ENCODE results near the gene UPK3A.
A peak's percentile ranks its signal among the peaks of the same experiment; 100 is the strongest.
"Not testable (repeated sequence)": the region's sequence is repeated elsewhere in the genome, so short reads cannot be mapped to it uniquely, and the experiment has no call there.

UPK3A gene

DNA sequence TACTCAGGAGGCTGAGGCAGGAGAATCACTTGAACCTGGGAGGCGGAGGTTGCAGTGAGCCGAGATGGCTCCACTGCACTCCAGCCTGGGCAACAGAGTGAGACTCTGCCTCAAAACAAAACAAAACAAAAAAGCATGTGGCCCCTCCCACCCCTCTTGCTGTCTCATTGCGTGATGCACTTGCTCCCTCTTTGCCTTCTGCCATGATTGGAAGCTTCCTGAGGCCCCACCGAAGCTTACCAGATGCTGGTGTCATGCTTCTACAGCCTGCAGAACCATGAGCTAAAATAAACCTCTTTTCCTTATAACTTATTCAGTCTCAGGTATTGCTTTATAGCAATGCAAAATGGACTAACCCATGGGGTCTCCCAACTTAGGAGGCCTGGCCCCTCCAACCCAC is 26.8 kb upstream of the UPK3A start:
- DNase-seq (ENCODE audit: low read depth, low spot score): not testable (repeated sequence)

DNA sequence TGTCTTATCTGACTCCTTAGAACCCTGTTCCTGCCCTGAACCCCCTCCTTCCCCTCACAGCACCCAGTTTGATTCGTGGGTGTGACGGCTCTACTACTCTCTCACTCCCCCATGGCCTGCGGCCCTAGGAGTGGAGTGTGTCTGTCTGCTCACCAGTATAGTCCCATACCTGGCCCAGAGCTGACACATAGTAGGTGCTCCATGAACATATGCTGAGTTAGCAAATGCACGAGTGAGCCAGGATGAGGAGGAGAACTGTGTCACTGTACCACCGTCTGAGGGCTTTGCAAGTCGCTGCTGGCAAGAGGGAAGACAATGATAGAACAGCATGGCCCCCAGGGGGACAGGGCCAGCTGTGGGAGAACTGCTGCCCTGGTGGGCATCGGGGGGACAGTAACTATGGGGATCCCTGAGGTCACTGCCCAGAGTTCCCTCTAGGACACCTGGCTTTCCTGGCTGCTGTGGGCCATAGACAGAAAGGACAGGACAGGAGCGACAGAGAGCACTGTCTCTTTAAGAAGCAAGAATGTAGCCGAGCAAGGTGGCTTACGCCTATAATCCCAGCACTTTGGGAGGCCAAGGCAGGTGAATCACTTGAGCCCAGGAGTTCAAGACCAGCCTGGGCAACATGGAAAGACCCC is 24.9 kb upstream of the UPK3A start:
- no peak for DNase-seq (ENCODE audit: low read depth, low spot score)

DNA sequence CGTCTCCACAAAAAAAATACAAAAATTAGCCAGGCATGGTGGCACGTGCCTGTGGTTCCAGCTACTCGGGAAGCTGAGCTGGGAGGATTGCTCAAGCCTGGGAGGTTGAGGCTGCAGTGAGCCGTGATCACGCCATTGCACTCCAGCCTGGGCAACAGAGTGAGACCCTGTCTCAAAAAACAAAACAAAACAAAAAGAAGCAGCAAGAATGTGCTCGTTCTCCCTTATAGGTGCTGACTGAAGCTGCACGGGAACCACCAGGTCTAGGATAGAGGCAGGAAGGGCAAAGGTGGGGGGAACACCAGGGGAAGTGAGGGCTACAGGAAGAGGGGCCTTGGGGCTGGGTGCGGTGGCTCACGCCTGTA is 24.4 kb upstream of the UPK3A start:
- DNase-seq (ENCODE audit: low read depth, low spot score): not testable (repeated sequence)

DNA sequence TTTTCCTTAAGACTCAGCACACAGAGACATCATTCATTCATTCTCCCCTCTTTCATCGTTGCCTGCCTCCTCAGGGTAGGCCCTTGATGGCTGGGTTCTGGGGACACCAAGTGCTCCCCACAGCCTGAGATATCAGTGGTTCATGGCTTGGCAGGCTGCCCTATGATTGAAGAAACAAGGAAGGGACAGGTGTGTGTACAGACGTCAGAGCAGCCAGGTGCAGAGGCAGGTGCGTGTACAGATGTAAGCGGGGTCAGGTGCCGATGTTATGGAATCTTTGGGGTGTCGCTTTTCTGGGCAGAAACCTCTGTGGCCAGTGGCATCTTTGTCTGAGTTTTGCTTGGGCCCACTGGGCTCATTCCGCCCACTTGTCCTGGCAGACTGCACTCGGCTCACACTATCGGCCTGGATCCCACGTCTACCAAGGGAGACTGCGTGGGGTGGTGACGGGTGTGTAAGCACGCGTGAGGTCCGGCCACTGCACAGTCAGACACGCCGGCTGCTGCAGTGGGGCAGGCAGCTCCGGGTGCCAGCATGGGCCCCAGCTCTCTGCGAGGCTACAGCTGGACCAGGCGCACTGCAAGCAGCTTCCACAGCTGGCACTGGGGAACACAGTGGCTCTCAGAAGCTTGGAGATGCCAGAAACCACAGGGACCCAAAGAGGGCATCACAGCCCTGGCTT is 23.2 kb upstream of the UPK3A start:
- no peak for DNase-seq (ENCODE audit: low read depth, low spot score)

DNA sequence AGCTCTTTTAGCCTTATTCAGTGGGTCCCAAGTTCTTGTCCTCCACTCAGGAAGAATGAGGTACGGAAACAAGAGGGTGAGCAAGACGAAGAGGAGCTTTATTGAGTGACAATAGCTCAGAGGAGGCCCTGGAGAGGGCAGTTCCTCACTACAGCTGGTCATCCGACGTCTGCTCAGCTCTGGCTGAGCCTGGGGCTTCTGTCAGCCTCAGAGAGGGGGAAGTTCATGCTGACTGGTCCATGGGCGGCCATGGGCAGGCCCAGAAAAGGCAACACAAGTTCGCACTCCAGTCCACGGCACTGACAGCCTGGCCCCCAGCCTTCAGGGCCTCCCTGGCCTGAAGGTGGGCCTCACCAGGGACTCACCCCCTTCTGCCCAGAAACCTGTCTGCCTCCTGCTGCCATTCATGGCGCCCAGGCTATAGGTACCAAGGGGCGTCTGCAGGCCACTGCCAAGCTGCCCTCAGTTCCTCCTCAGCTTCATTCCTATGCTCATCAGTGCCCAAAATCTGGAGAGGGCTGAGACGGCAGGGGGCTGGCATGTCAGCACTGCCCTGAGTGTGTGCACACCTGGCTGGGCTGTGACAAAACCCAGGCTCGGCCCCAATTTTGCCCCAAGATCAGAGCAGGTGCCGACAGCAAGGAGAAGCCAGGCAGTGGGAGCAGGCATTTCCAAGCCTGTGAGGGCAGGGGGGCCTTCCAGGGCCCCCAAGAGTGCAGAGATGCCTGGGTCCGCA is 22.4 kb upstream of the UPK3A start:
- no peak for DNase-seq (ENCODE audit: low read depth, low spot score)

DNA sequence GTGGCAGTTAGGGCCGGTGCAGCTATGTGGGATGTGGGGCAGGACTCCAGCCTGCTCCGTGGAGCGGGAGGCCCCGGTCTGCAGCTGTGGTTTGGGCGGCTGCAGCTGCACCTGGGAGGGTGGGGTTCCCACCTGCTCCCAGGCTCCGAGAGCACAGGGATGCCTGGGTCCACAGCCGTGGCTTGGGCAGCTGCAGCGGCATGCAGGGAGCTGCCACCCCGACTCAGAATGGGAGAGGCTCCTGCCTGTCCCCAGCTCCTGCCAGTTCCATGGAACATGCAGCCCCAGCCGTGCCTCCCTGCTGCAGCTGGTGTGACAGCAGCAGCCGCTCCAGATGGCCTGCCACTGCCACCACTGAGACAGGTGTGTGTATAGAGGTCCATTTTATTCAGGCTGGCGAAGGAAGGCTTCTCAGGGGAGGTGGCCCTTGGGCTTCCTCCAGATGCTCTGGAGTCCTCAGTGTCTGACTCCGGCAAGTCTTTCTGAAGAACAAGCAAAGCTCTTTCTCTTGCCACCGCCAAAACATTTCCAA is 21.8 kb upstream of the UPK3A start:
- DNase-seq (ENCODE audit: low read depth, low spot score): no peak

DNA sequence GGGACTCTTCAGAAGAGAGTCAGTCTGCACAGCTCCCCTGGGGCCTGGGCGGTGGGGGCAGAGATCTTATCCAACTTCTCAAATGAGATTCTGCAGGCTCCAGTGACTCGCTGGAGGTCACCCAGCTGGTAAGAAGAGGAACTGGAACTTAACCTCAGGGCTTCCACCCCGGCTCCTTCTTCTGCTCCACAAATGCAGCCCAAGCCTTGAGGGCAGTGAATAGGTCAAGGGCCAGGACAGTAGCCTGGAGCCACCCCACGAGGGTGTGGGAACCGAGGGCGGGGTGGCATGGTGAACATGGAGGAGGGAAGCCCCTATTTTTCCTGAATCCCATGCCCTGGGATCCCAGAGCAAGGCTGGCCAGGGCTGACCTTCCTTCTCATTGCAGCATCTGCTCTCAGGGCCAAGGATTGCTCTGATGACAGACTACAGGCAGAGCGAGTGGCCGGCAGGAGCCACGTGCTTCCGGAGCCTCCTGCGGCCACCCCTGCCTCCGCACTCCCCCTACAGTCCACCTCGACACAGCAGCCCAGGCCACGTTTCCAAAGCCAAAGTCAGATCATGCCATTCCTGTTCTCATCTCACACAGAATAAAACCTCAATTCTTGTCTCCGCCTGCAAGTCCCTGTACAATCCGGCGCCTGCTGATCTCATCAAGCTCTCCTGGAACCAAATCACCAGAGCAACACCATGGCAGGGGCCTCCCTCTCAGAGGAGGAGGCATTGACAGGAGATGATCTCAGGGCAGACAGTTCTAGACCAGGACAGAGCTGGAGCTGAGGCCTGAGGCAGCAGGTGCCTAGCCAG is 21.1 kb upstream of the UPK3A start:
- DNase-seq (ENCODE audit: low read depth, low spot score): no peak

DNA sequence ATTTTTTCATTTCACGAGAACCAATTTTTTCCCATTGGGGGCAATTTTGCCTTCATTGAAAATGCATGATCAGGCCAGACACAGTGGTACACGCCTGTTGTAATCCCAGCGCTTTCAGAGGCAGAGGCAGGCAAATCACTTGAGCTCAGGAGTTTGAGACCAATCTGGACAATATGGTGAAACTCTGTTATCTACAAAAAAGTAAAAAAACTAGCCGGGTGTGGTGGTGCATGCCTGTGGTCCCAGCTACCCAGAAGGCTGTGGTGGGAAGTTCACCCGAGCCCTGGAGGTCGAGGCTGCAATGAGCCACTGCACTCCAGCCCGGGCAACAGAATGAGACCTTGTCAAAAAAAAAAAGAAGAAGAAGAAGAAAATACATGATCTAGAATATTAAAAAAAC is 19.2 kb upstream of the UPK3A start:
- no peak for DNase-seq (ENCODE audit: low read depth, low spot score)

DNA sequence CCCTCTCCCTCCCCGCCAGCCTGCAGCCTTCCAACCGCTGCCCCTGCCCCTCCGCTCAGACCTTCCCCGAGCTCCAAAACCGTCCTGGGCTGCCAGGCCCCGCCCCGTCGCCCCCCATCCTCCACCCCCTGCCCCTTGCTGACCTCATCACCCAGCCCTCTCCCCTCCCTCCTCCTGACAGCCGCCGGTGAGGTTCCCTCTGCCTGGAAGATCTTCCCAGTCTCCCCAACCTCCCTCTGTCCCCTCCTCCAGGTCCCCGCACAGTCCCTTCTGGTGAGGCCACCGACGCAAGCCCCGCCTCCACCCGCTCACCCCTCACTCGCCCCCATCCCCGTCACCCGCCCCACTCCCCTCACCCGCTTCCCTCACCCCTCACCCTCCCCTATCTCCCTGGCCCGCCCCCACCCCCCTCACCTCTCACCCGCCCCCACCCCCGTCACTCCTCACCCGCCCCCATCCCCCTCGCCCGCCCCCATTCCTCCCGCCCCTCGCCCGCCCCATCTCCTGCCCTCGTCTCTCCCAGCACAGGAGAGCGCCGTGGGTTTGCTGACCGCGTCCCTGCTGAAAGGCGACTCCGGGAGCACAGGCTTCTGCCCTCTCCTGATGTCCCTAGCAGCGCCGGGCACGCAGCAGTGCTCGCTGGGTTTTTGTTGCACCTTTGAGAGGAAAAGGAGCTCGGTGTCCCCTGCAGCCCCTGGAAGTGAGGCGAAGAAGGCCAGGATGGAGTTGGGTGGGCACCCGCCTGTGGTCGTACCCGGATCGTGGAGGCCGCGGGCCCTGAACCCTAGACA is 16.4 kb upstream of the UPK3A start:
- DNase-seq (ENCODE audit: low read depth, low spot score): no peak

DNA sequence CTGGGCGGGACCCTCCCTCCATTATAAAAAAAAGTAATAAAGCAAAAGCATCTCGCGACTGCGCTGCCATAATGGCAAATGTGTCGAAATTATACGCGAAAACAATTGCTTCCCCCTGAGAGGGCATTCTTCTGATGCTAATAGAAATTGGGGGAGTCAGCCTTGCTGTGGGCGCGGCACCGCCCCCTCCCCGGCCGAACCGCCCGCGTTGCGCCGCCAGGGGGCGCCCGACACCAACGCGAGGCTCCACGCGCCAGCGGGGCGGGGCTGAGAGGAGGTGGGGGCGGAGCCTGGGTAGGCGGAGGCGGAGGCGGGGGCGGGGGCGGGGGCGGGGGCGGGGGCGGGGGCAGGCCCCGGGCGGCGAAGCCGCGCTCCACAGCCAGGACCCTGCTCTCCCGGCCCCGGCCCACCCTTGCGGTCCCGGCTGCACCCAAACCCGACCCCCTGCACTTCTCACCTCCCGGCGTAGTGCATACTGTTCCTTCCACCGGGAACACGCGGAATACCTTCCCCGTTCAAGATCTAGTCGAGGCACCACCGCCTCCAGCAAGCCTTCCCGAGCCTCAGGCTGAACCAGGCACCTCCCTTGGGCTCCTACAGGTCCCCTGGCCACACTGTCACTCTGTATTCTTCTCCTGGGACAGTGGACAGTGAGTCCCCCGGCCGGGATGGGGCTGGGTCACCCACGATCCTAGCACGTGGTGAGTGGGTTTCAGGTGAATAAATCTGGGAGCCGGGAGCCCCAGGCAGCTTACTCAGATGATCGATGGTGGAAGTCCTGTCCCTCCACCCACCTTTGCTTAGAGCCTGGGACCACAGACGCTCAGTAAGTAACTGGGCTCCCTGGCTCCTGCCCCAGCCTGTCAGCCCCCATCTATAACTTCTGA is 15.5 kb upstream of the UPK3A start:
- peak; percentile 84 for DNase-seq (ENCODE audit: low read depth, low spot score)

DNA sequence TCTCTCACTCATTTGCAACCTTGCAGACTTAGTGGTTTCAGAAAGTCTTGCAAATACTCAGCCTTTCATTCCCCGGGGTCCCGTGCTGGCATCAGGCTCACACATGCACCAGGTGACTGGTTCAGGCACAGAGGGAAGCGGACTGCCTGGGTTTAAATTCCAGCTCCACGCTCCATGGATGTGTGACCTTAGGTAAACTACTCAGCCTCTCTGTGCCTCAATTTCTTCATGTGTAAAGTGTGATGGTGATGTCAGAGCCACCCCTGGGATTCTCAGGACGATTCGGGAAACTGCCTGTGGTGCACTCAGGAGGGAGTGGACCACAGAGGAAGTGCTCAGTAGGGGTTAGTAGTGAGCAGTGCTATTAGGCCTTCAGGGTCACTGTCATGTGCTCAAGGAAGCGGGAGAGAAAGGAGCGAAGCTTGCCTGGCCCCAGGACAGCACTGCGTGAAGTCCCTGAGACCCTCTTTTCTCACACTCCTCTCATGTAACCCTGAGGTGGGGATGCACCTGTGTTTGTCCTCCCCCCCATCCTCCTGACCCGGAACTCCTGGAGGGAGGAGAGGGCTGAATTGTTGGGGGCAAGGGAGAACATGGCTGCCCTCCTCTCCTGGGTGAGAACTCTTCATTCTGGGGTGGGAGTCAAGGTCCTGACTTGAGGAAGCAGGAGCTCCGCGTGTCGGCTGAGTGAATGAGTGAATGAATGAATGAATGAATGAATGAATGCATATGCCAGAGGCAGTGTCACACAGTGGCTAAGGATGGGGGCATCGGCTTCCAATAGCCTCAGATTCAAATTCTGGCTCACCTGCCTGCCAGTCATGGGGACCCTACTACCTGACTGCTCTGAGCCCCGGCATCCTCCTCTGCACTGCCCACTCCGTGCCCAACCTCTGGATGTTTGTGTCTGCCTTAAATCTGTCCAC is 14.4 kb upstream of the UPK3A start:
- DNase-seq (ENCODE audit: low read depth, low spot score): no peak

DNA sequence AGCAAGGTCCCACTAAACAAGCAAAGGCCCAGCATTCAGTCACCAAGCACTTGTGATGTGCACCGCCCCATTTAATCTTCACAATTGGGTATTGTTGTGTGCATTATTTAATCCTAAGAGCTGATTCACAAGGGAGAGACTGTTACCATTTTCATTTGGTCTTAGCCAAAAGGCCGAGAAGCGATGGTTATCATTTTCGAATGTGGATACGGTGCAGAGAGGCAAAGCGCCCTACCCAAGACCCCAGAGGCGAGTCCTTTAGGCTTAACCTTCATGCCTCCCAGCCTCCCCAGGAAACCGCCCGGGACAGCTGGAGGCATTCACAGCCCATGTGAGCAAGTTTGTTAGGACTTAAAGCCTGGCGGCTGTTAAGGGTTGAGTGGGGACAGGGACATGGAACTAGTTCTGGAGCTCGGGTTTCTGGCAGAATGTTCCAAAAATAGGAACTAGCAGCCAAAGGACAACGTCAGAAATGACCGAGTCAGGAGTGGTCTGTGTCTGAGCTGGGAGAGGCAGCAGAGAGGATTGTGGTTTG is 13.0 kb upstream of the UPK3A start:
- no peak for DNase-seq (ENCODE audit: low read depth, low spot score)

DNA sequence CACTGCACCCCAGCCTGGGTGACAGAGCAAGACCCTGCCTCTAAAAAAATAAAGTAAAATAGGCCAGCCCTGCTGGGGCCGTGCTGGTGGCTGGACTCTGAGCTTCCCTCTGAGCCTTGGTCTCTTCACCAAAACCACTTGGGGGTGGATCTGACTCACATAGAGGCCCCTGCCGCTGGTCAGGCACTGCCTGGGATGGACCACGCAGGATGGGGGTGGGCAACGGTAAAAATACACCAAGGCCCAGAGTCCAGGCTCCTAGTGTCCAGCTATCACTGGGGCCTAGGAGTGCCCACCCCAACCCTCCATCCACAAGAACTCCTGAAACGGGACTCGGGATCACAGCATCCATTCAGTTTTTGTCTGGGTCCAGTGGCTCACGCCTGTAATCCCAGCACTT is 12.3 kb upstream of the UPK3A start:
- DNase-seq (ENCODE audit: low read depth, low spot score): no peak

DNA sequence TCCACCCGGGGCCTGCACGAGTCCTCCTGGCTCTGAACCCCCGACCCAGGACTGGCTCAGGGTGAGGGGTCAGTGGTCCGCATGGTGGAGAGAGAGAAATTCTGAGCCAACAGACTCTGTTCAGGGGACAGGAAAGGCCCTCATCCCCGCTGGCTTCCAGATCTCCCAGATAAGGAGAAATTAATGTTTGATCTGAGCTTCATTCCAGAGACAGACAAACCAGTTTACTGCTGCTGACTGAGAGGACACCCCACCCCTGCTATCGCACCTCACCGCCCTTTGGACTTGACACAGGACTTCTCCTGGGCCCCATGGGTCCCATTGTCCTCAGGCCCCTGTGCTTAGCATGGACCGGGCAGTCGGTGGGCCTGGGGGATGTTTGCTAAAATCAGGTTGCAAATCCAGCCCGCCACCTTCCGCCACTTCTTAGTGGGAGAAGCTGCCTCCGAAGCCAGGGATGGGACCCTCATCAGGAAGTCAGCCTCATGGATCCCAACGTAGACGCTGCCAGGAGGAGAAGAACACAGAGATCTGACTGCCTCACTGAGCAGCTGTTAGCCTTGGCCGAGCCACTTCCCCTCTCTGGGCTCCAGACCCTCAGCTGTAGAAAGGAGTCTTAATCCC is 11.2 kb upstream of the UPK3A start:
- DNase-seq (ENCODE audit: low read depth, low spot score): no peak

DNA sequence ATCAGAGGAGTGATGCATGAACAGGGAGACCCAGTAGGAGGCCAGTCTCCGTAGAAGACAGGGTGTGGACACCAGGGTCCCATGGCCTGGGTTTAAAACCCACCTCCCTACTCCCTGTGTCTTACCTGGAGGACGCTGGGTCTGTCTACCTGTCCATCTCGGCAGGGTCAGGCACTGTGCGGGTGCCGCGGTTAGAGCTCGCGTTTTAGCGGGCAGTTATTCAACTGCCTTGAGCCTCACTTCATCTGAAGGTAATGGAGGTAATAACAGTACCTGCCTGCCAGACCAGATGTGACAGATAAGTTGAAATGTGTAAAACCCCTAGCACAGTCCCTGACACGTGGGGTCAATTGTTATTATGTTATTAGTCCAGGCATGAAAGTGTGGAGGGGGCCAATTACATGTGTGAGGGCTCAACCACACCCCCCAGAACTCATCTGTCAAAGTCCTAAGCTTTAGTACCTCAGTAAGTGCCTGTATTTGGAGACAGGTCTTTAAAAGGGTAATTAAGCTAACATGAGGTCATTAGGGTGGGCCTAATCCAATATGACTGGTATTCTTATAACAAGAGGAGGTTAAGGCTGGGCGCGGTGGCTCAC is 8.1 kb upstream of the UPK3A start:
- no peak for DNase-seq (ENCODE audit: low read depth, low spot score)

DNA sequence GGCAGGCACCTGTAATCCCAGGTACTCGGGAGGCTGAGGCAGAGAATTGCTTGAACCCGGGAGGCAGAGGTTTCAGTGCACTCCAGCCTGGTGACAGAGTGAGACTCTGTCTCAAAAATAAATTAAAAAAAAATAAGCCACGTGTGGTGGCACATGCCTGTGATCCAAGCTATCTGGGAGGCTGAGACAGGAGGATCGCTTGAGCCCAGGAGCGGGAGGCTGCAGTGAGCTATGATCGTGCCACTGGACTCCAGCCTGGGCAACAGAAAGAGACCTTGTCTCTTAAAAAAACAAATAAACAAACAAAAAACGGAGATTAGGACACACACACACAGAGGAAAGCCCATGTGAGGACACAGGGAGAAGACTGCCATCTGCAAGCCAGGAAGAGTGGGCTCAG is 7.0 kb upstream of the UPK3A start:
- DNase-seq (ENCODE audit: low read depth, low spot score): not testable (repeated sequence)

DNA sequence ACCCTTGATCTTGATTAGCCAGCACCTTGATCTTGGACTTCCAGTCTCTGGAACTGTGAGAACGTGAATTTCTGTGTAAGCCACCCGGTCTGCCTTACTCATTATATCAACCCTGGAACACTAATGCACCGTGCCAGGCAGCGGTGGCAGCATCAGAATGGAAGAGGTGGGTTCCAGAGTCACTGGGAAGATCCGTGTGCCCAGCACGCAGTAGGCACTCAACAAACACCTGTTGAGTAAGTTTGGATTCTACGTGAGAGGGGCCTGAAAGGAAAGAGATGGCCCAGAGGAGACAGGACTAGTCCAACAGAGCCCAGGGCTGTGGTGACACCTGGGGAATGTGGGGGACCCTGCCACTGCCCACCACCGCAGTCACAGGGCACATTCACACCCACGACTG is 6.6 kb upstream of the UPK3A start:
- DNase-seq (ENCODE audit: low read depth, low spot score): no peak

DNA sequence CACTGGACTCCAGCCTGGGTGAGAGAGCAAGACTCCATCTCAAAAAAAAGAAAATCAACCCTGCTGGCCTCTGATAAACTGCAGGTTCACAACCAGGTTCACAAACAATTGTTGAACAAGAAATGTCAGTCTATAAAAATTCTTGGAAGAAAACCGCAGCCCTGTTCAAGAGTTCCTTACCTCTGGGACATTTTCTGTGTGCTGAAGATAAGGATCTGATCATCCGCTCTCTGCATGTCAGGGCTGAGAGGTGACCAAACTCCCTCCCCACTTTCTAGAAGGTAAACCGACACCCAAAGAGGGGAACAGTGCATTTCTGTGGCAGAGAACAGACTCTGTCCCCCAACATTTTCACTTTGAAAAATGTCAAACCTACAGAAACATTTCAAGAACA is 4.2 kb upstream of the UPK3A start:
- no peak for DNase-seq (ENCODE audit: low read depth, low spot score)

Data from activated CD4-positive, CD25-positive, alpha-beta regulatory T cell treated with anti-CD3 and anti-CD28 coated beads, Interleukin-2, amount 50 U/mL, for 16 hours (primary cell).